Chondrocyte (in vitro differentiated cells): ENCODE data around the gene SMCO1. TPM values are rescaled to one million over a fixed set of nuclear protein-coding genes. Genes with fewer than 3 reads are reported as not detected.

Source experiments
- DNase-seq: peaks from one replicate; pipeline ENCODE4 v3.0.0; 2021; ENCODE audit warnings: mixed read lengths, low spot score
- H3K27ac Mint-ChIP-seq: one replicate; pipeline ENCODE4 v1.8.0; 2021; ENCODE audit warnings: mild to moderate bottlenecking, moderate library complexity, mixed read lengths; ENCODE audit not compliant: unreplicated experiment
- H3K27me3 Mint-ChIP-seq: 2 replicates; pipeline ENCODE4 v1.8.0; 2021; ENCODE audit warnings: low read depth, mixed read lengths
- H3K36me3 Mint-ChIP-seq: 2 replicates; pipeline ENCODE4 v1.8.0; 2021; ENCODE audit warnings: low read depth, mixed read lengths
- H3K4me1 Mint-ChIP-seq: 2 replicates; pipeline ENCODE4 v1.8.0; 2021; ENCODE audit warnings: low read depth, mild to moderate bottlenecking, mixed read lengths
- H3K4me3 Mint-ChIP-seq: one replicate; pipeline ENCODE4 v1.8.0; 2021; ENCODE audit warnings: mild to moderate bottlenecking, moderate library complexity, mixed read lengths; ENCODE audit not compliant: unreplicated experiment
- H3K9me3 Mint-ChIP-seq: 2 replicates; pipeline ENCODE4 v1.8.0; 2021; ENCODE audit warnings: low read depth, mixed read lengths
- CTCF ChIP-seq: fragments of 200-600 bp; sonication (generic); IDR thresholded peaks from 2 replicates; pipeline ENCODE4 v1.5.0; 2021; ENCODE audit warnings: antibody characterized with exemption, mild to moderate bottlenecking, moderate library complexity
- total RNA-seq: library from RNA; stranded (reverse); gene quantifications from 3 replicates; pipeline ENCODE4 v1.2.1, GENCODE V29; 2021

Gene SMCO1
- total RNA-seq, 1 donor from 2014 or later, result not detected

- Mint-ChIP-seq H3K4me3 (no peak overlapping the region), H3K27me3 (peaks cover 7% of the 10 kb centered on the region), H3K4me1 (no peaks in the 10 kb centered on the region), H3K9me3 (peaks cover 21% of the 10 kb centered on the region), H3K36me3 (peaks cover 3% of the 10 kb centered on the region), H3K27ac (no peak overlapping the region)
- DNase-seq, result no peak
- TF ChIP-seq CTCF, result no peak
Measured at GRCh38 chr3:196547067-196547466, 31.9 kb upstream of the SMCO1 start.

- H3K4me3 Mint-ChIP-seq, result no peak overlapping the region
- H3K27ac Mint-ChIP-seq, result no peak overlapping the region
- DNase-seq, result no peak
- peaks cover 19% of the 10 kb centered on the region for H3K9me3 Mint-ChIP-seq
- TF ChIP-seq CTCF, result no peak
- no peaks in the 10 kb centered on the region for H3K4me1 Mint-ChIP-seq
- H3K36me3 Mint-ChIP-seq, result peaks cover 2% of the 10 kb centered on the region
- H3K27me3 Mint-ChIP-seq, result peaks cover 7% of the 10 kb centered on the region
Measured at GRCh38 chr3:196546537-196546936, 31.4 kb upstream of the SMCO1 start.

GRCh38 chr3:196544491-196544992, 29.4 kb upstream of the SMCO1 start:
- no peak overlapping the region for H3K4me3 Mint-ChIP-seq
- no peak for TF ChIP-seq CTCF

GRCh38 chr3:196541684-196542445, 26.7 kb upstream of the SMCO1 start:
- no peak for TF ChIP-seq CTCF
- Mint-ChIP-seq H3K27ac (no peak overlapping the region), H3K4me1 (no peaks in the 10 kb centered on the region), H3K4me3 (no peak overlapping the region), H3K27me3 (peaks cover 9% of the 10 kb centered on the region), H3K9me3 (no peaks in the 10 kb centered on the region), H3K36me3 (no peaks in the 10 kb centered on the region)
- no peak for DNase-seq

More at GRCh38 chr3:196544491-196544992, 29.4 kb upstream of the SMCO1 start:
- Mint-ChIP-seq H3K27me3 (peaks cover 7% of the 10 kb centered on the region), H3K4me1 (no peaks in the 10 kb centered on the region), H3K9me3 (peaks cover 9% of the 10 kb centered on the region), H3K36me3 (no peaks in the 10 kb centered on the region), H3K27ac (no peak overlapping the region)
- DNase-seq, result no peak

GRCh38 chr3:196537319-196537984, 22.3 kb upstream of the SMCO1 start:
- H3K4me1 Mint-ChIP-seq, result peaks cover 5% of the 10 kb centered on the region
- DNase-seq, result no peak
- H3K27me3 Mint-ChIP-seq, result peaks cover 4% of the 10 kb centered on the region
- no peak overlapping the region for H3K27ac Mint-ChIP-seq
- H3K4me3 Mint-ChIP-seq, result no peak overlapping the region
- H3K9me3 Mint-ChIP-seq, result no peaks in the 10 kb centered on the region
- TF ChIP-seq CTCF, result peak; percentile 79
- H3K36me3 Mint-ChIP-seq, result no peaks in the 10 kb centered on the region
